GM18909 (cell line): ENCODE data around the gene NFKB2.

Source experiments
- ATAC-seq: cut with Tn5 transposase; IDR thresholded peaks from one replicate; pipeline ENCODE4 v1.9.1; 2021; ENCODE audit warnings: mild to moderate bottlenecking; ENCODE audit not compliant: unreplicated experiment, poor library complexity

NFKB2 gene

GRCh38 chr10:102407425-102408130 lies 12.1 kb downstream of the NFKB2 start:
- ATAC-seq, result no peak

- ATAC-seq, result no peak
Measured at GRCh38 chr10:102408131-102408727, 12.7 kb downstream of the NFKB2 start.

- no peak for ATAC-seq
Measured at GRCh38 chr10:102408728-102409603, 13.5 kb downstream of the NFKB2 start.

GRCh38 chr10:102409604-102410428 lies 14.3 kb downstream of the NFKB2 start:
- ATAC-seq, result no peak

GRCh38 chr10:102410429-102411073 lies 15.0 kb downstream of the NFKB2 start:
- no peak for ATAC-seq

- no peak for ATAC-seq
Measured at GRCh38 chr10:102411341-102412255, 16.1 kb downstream of the NFKB2 start.

- ATAC-seq, result no peak
Measured at GRCh38 chr10:102412293-102412692, 16.8 kb downstream of the NFKB2 start.

- no peak for ATAC-seq
Measured at GRCh38 chr10:102413053-102413705, 17.7 kb downstream of the NFKB2 start.

GRCh38 chr10:102413806-102414561 lies 18.5 kb downstream of the NFKB2 start:
- no peak for ATAC-seq

- ATAC-seq, result no peak
Measured at GRCh38 chr10:102414749-102415148, 19.2 kb downstream of the NFKB2 start.

GRCh38 chr10:102416283-102416682 lies 20.8 kb downstream of the NFKB2 start:
- no peak for ATAC-seq

- no peak for ATAC-seq
Measured at GRCh38 chr10:102416695-102417094, 21.2 kb downstream of the NFKB2 start.

- ATAC-seq, result no peak
Measured at GRCh38 chr10:102418622-102419268, 23.2 kb downstream of the NFKB2 start, which contains the start of gene PSD. Gene PSD, minus strand, starts transcription at chr10:102418785. Its CDS starts 1,747 bp downstream, at chr10:102417038.

- no peak for ATAC-seq
Measured at GRCh38 chr10:102419269-102420180, 24.0 kb downstream of the NFKB2 start.

- no peak for ATAC-seq
Measured at GRCh38 chr10:102420181-102420713, 24.7 kb downstream of the NFKB2 start.
